HepG2 (cell line): ENCODE data around the gene ARL15. TPM values are rescaled to one million over a fixed set of nuclear protein-coding genes. Genes with fewer than 3 reads are reported as not detected.

Experiments used
- ATAC-seq: fragments of 200-7000 bp; cut with Tn5 transposase; 3 replicates; pipeline ENCODE4 v1.9.1; 2020; ENCODE audit warnings: mild to moderate bottlenecking, moderate library complexity
- BruUV-seq: library from RNA; stranded (reverse); fragments of 400-500 nt; replicated peaks from 2 replicates; lab custom pipeline; 2021; lab: Mats Ljungman, UMichigan
- CTCF ChIA-PET: fragments of 300-600 bp; formaldehyde crosslinking; extraction: SDS; loops from one replicate; lab custom pipeline; 2021; ENCODE audit warnings: low total read pairs, inconsistent platforms, low intra/inter-chr PET ratio; lab: Yijun Ruan, JAX
- POLR2A ChIA-PET: fragments of 350-600 bp; sonication (Branson Sonifier 250); formaldehyde crosslinking; loops from one replicate; lab custom pipeline; 2020; ENCODE audit warnings: antibody characterized with exemption, inconsistent platforms; lab: Yijun Ruan, JAX
- DNase-seq: peaks from one replicate; pipeline ENCODE4 v3.0.0-alpha.2; 2015; ENCODE audit warnings: low spot score
- FAIRE-seq: peaks from 3 replicates; lab custom pipeline; 2011; peaks lifted over from hg19 to GRCh38; lab: Jason Lieb, UNC
- H2AFZ ChIP-seq: one replicate; pipeline ENCODE4 v1.6.1; 2011; ENCODE audit warnings: low read length, inconsistent platforms
- H3K27ac ChIP-seq: fragments of 300-600 bp; 3 replicates; pipeline ENCODE4 v1.8.0; 2011; ENCODE audit warnings: mixed run types, mild to moderate bottlenecking, mixed read lengths, low read length, inconsistent platforms; ENCODE audit not compliant: insufficient read depth; ENCODE audit errors: extremely low read length
- H3K27me3 ChIP-seq, 2 experiments: fragments of 200-600 bp in 1 of 2; 2 replicates in 1 of 2; 3 replicates in 1 of 2; pipeline versions ENCODE4 v1.6.0 to v1.8.0; 2011; ENCODE audit warnings: low read length in 2 of 2, mild to moderate bottlenecking in 2 of 2, moderate library complexity in 2 of 2, inconsistent platforms in 1 of 2; ENCODE audit not compliant: insufficient read depth in 2 of 2, control insufficient read depth in 1 of 2
- H3K36me3 ChIP-seq, 2 experiments: fragments of 200-600 bp in 1 of 2; replicated peaks in 1 of 2; 2 replicates in 1 of 2; 3 replicates in 1 of 2; pipeline versions ENCODE4 v1.5.1 to v1.8.0; 2011; ENCODE audit warnings: low read length in 2 of 2, inconsistent platforms in 1 of 2; ENCODE audit not compliant: insufficient read depth in 2 of 2, control insufficient read depth in 1 of 2
- H3K4me1 ChIP-seq: 2 replicates; pipeline ENCODE4 v1.5.1; 2012; ENCODE audit warnings: low read length, inconsistent platforms; ENCODE audit not compliant: insufficient read depth
- H3K4me2 ChIP-seq: 2 replicates; pipeline ENCODE4 v1.6.0; 2011; ENCODE audit warnings: low read depth, low read length, inconsistent platforms
- H3K4me3 ChIP-seq, 3 experiments: fragments of 200-600 bp in 1 of 3; sonication (generic), shearing (Covaris generic) in 1 of 3; replicated peaks in 1 of 3; 2 replicates each; pipeline ENCODE4 v1.5.1; 2011 to 2016; ENCODE audit warnings: low read length in 3 of 3, inconsistent platforms in 2 of 3, low read depth in 2 of 3, mild to moderate bottlenecking in 2 of 3, control low read depth in 1 of 3, mixed read lengths in 1 of 3; ENCODE audit not compliant: insufficient read depth in 1 of 3
- H3K79me2 ChIP-seq: one replicate; pipeline ENCODE4 v1.6.1; 2011; ENCODE audit warnings: low read length, inconsistent platforms; ENCODE audit not compliant: insufficient read depth
- H3K9ac ChIP-seq: 2 replicates; pipeline ENCODE4 v1.6.0; 2011; ENCODE audit warnings: mild to moderate bottlenecking, low read depth, low read length, inconsistent platforms; ENCODE audit not compliant: insufficient read depth
- H3K9me3 ChIP-seq: 2 replicates; pipeline ENCODE4 v1.5.1; 2012; ENCODE audit warnings: mild to moderate bottlenecking, low read length
- H4K20me1 ChIP-seq: 2 replicates; pipeline ENCODE4 v1.6.0; 2011; ENCODE audit warnings: inconsistent platforms, mild to moderate bottlenecking, low read length, moderate library complexity; ENCODE audit not compliant: insufficient read depth
- AGO2 ChIP-seq: fragments of 200-400 bp; formaldehyde crosslinking; optimal IDR thresholded peaks from 2 replicates; pipeline ENCODE3; 2017; ENCODE audit warnings: mild to moderate bottlenecking, low read depth, low read length, moderate library complexity
- BRF2 ChIP-seq: sonication (generic); formaldehyde crosslinking; IDR thresholded peaks from 2 replicates; pipeline ENCODE4 v1.8.1; 2022; ENCODE audit warnings: mild to moderate bottlenecking, missing genetic modification reagents
- ERF ChIP-seq: IDR thresholded peaks from 2 replicates; pipeline ENCODE4 v1.6.1; 2018; ENCODE audit warnings: missing biosample characterization, missing genetic modification reagents
- REL ChIP-seq: sonication (generic); formaldehyde crosslinking; conservative IDR thresholded peaks from 2 replicates; pipeline ENCODE4 v1.8.0; 2022; ENCODE audit warnings: mild to moderate bottlenecking, missing genetic modification reagents, moderate library complexity
- ZNF18 ChIP-seq: sonication (generic); formaldehyde crosslinking; IDR thresholded peaks from 2 replicates; pipeline ENCODE4 v1.8.0; 2022; ENCODE audit warnings: mild to moderate bottlenecking, missing genetic modification reagents; ENCODE audit not compliant: insufficient replicate concordance
- ZNF3 ChIP-seq: IDR thresholded peaks from 2 replicates; pipeline ENCODE4 v1.7.0; 2017; ENCODE audit warnings: inconsistent platforms
- ZNF383 ChIP-seq: sonication (generic); formaldehyde crosslinking; IDR thresholded peaks from 2 replicates; pipeline ENCODE4 v1.4.0; 2020; ENCODE audit warnings: missing genetic modification reagents, mild to moderate bottlenecking, borderline replicate concordance
- ZNF430 ChIP-seq: sonication (generic); formaldehyde crosslinking; IDR thresholded peaks from 2 replicates; pipeline ENCODE4 v1.9.0; 2021; ENCODE audit warnings: mild to moderate bottlenecking, missing genetic modification reagents
- ZNF776 ChIP-seq: sonication (generic); formaldehyde crosslinking; IDR thresholded peaks from 2 replicates; pipeline ENCODE4 v1.4.0; 2020; ENCODE audit warnings: mild to moderate bottlenecking, missing genetic modification reagents
- ZNF781 ChIP-seq: sonication (generic); formaldehyde crosslinking; IDR thresholded peaks from 2 replicates; pipeline ENCODE4 v1.5.1; 2020; ENCODE audit warnings: borderline replicate concordance, mild to moderate bottlenecking, missing genetic modification reagents; ENCODE audit errors: not compliant biosample characterization
- ZNF788 ChIP-seq: sonication (generic); formaldehyde crosslinking; IDR thresholded peaks from 2 replicates; pipeline ENCODE4 v1.5.0; 2020; ENCODE audit warnings: mild to moderate bottlenecking, missing genetic modification reagents, borderline replicate concordance
- WGBS: methylation state at CpG from one replicate; pipeline ENCODE4 v1.1.6; 2017; ENCODE audit warnings: low lambda C conversion rate; 5-methylcytosine and 5-hydroxymethylcytosine counted together
- in situ Hi-C: cut with HindIII; loops from 2 replicates; pipeline ENCODE4 v1.10.0; 2017; ENCODE audit warnings: low pct_unique_long_range_greater_than_20kb; ENCODE audit not compliant: extremely low pct_ligation_motif_present
- intact Hi-C: fragments of 100-400 bp; cut with micrococcal nuclease; formaldehyde crosslinking; loops from one replicate; pipeline ENCODE4 v1.10.0; 2022; ENCODE audit not compliant: unreplicated experiment
- polyA plus RNA-seq, 8 experiments: library from polyadenylated mRNA; depleted of rRNA in 3 of 8; stranded (reverse) in 7 of 8; unstranded in 1 of 8; fragments of >200 nt; fragmentation: Illumina TruSeq in 4 of 8; extraction: Trizol in 4 of 8; gene quantifications; 2 replicates each; pipeline versions ENCODE4 v1.2.1 to v1.2.3, GENCODE V29; 2011 to 2016; ENCODE audit warnings: low read depth in 4 of 8, missing spikeins in 1 of 8, mixed read lengths in 1 of 8; ENCODE audit not compliant: insufficient read depth in 1 of 8
- total RNA-seq, 5 experiments: library from RNA; depleted of rRNA; stranded (reverse); fragments of >200 nt; fragmentation: Illumina TruSeq; extraction: Trizol; gene quantifications; 2 replicates each; pipeline ENCODE4 v1.2.3, GENCODE V29; 2016; ENCODE audit warnings: low read depth in 1 of 5
- TF ChIP-seq, protein P1 (sequence below): sonication (generic); formaldehyde crosslinking; conservative IDR thresholded peaks from 2 replicates; pipeline ENCODE4 v1.4.0; 2020; ENCODE audit warnings: missing genetic modification reagents
- TF ChIP-seq, protein P2 (sequence below): sonication (generic); formaldehyde crosslinking; IDR thresholded peaks from 2 replicates; pipeline ENCODE4 v1.9.0; 2021; ENCODE audit warnings: missing genetic modification reagents, mild to moderate bottlenecking, borderline replicate concordance

The ARL15 gene
- total and polyA plus RNA-seq, 2 of the 13 experiments (the other 11 are each of a cell fraction or from before 2014, with no cell fraction given), result 2.5 to 7.7 TPM

GRCh38 chr5:53926026-53926425 lies 384.3 kb downstream of the ARL15 start:
- Histone ChIP-seq H2AFZ (no peak overlapping the region), H3K9ac (no peak overlapping the region), H3K27ac (no peak overlapping the region), H3K4me1 (peaks cover 13% of the 10 kb centered on the region), H3K36me3 (no peaks in the 10 kb centered on the region), H3K4me3 (no peak overlapping the region), H3K79me2 (no peaks in the 10 kb centered on the region), H3K27me3 (no peaks in the 10 kb centered on the region), H3K9me3 (no peaks in the 10 kb centered on the region)
- 78% methylated on average over 4 of the region's 4 CpGs for WGBS
- ChIA-PET POLR2A (no interaction called here), CTCF (no interaction called here)
- in situ Hi-C loops (no loop called here), intact Hi-C loops (no loop called here)
- no peak for FAIRE-seq
- BruUV-seq, result no TSS peak
- TF ChIP-seq ZNF3 (CRISPR knock-in tag) (no peak), ZNF430 (CRISPR knock-in tag) (no peak), ZNF383 (CRISPR knock-in tag) (no peak), ERF (CRISPR knock-in tag) (no peak), BRF2 (CRISPR knock-in tag) (no peak), REL (CRISPR knock-in tag) (no peak), AGO2 (no peak), ZNF18 (CRISPR knock-in tag) (no peak), ZNF788 (CRISPR knock-in tag) (no peak), ZNF776 (CRISPR knock-in tag) (no peak), ZNF781 (no peak)
- TF ChIP-seq, protein P1, sequence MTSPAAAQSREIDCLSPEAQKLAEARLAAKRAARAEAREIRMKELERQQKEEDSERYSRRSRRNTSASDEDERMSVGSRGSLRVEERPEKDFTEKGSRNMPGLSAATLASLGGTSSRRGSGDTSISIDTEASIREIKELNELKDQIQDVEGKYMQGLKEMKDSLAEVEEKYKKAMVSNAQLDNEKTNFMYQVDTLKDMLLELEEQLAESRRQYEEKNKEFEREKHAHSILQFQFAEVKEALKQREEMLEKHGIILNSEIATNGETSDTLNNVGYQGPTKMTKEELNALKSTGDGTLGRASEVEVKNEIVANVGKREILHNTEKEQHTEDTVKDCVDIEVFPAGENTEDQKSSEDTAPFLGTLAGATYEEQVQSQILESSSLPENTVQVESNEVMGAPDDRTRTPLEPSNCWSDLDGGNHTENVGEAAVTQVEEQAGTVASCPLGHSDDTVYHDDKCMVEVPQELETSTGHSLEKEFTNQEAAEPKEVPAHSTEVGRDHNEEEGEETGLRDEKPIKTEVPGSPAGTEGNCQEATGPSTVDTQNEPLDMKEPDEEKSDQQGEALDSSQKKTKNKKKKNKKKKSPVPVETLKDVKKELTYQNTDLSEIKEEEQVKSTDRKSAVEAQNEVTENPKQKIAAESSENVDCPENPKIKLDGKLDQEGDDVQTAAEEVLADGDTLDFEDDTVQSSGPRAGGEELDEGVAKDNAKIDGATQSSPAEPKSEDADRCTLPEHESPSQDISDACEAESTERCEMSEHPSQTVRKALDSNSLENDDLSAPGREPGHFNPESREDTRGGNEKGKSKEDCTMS (CRISPR knock-in tag), result no peak
- TF ChIP-seq, protein P2, sequence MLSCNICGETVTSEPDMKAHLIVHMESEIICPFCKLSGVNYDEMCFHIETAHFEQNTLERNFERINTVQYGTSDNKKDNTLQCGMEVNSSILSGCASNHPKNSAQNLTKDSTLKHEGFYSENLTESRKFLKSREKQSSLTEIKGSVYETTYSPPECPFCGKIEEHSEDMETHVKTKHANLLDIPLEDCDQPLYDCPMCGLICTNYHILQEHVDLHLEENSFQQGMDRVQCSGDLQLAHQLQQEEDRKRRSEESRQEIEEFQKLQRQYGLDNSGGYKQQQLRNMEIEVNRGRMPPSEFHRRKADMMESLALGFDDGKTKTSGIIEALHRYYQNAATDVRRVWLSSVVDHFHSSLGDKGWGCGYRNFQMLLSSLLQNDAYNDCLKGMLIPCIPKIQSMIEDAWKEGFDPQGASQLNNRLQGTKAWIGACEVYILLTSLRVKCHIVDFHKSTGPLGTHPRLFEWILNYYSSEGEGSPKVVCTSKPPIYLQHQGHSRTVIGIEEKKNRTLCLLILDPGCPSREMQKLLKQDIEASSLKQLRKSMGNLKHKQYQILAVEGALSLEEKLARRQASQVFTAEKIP (CRISPR knock-in tag), result no peak
- TF ChIP-seq, all 625 proteins: peak for 0
- H3K4me2 ChIP-seq, result no peak overlapping the region
- H4K20me1 ChIP-seq, result no peaks in the 10 kb centered on the region
- no peak for DNase-seq
- ATAC-seq, result no peak
